Measurements from ENCODE around the gene TCEA3.

GRCh38 chr1:23437355-23437664 is 12.8 kb upstream of the TCEA3 start:
- TF ChIP-seq, protein P1, sequence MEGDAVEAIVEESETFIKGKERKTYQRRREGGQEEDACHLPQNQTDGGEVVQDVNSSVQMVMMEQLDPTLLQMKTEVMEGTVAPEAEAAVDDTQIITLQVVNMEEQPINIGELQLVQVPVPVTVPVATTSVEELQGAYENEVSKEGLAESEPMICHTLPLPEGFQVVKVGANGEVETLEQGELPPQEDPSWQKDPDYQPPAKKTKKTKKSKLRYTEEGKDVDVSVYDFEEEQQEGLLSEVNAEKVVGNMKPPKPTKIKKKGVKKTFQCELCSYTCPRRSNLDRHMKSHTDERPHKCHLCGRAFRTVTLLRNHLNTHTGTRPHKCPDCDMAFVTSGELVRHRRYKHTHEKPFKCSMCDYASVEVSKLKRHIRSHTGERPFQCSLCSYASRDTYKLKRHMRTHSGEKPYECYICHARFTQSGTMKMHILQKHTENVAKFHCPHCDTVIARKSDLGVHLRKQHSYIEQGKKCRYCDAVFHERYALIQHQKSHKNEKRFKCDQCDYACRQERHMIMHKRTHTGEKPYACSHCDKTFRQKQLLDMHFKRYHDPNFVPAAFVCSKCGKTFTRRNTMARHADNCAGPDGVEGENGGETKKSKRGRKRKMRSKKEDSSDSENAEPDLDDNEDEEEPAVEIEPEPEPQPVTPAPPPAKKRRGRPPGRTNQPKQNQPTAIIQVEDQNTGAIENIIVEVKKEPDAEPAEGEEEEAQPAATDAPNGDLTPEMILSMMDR (IDR thresholded peaks at IDR 0.05; ENCODE audit: extremely low read depth in 1 of 2, insufficient read depth in 1 of 2, low read depth in 1 of 2, low read length in 2 of 2): no peak
- TF ChIP-seq EZH2 (IDR thresholded peaks at IDR 0.05; ENCODE audit: borderline replicate concordance, low read depth, low read length, severe bottlenecking) (no peak), MAX (IDR thresholded peaks at IDR 0.05; ENCODE audit: insufficient read depth, insufficient read length) (no peak), FOS (IDR thresholded peaks at IDR 0.05; ENCODE audit: borderline replicate concordance, insufficient read depth, low read length) (no peak), POLR2A (IDR thresholded peaks at IDR 0.05; ENCODE audit: low read depth, low read length) (no peak), MYC (IDR thresholded peaks at IDR 0.05; ENCODE audit: low read depth, low read length) (no peak), POLR2AphosphoS5 (IDR thresholded peaks at IDR 0.05; ENCODE audit: insufficient read depth, low read depth, low read length) (no peak)
